ENCODE measurements around the gene HPS4. TPM values are rescaled to one million over a fixed set of nuclear protein-coding genes. Genes with fewer than 3 reads are reported as not detected.

The HPS4 gene
- total RNA-seq, 2 experiments from 2014 or later = 77.4 to 89.6 TPM

- DNase-seq (ENCODE audit: low spot score) = peak; percentile 35
- H3K4me1 ChIP-seq (ENCODE audit: insufficient read depth, low read length, poor library complexity, severe bottlenecking) = peaks cover 63% of the 10 kb centered on the region
- no peaks in the 10 kb centered on the region for H3K9me2 ChIP-seq (ENCODE audit: insufficient read depth, low read length)
- intact Hi-C loops (cut with micrococcal nuclease; ENCODE audit: unreplicated experiment) = no loop called here
- TSS peak; percentile 63 for BruUV-seq (replicated peaks)
- peak overlapping the region; percentile 48; the same call in 1 of the 2 replicates for H2AFZ ChIP-seq (ENCODE audit: low read length)
- TF ChIP-seq, protein P1, sequence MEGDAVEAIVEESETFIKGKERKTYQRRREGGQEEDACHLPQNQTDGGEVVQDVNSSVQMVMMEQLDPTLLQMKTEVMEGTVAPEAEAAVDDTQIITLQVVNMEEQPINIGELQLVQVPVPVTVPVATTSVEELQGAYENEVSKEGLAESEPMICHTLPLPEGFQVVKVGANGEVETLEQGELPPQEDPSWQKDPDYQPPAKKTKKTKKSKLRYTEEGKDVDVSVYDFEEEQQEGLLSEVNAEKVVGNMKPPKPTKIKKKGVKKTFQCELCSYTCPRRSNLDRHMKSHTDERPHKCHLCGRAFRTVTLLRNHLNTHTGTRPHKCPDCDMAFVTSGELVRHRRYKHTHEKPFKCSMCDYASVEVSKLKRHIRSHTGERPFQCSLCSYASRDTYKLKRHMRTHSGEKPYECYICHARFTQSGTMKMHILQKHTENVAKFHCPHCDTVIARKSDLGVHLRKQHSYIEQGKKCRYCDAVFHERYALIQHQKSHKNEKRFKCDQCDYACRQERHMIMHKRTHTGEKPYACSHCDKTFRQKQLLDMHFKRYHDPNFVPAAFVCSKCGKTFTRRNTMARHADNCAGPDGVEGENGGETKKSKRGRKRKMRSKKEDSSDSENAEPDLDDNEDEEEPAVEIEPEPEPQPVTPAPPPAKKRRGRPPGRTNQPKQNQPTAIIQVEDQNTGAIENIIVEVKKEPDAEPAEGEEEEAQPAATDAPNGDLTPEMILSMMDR (conservative IDR thresholded peaks at IDR 0.05; ENCODE audit: low read length) = no peak
- no peak for TF ChIP-seq EZH2phosphoT487 (IDR thresholded peaks at IDR 0.05; ENCODE audit: borderline replicate concordance, low read depth, low read length)
- CTCF ChIA-PET (ENCODE audit: unreplicated experiment) = interaction anchor here (0.6 kb wide), 1 partner anchor 28 kb away, joined by 3 read pairs; no protein-coding TSS in a partner anchor
- peaks cover 69% of the 10 kb centered on the region for H3K79me2 ChIP-seq (ENCODE audit: insufficient read depth, low read depth, low read length)
- peak overlapping the region; percentile 92 for H3K4me2 ChIP-seq (ENCODE audit: low read length)
- H4K20me1 ChIP-seq (ENCODE audit: insufficient read depth, low read length) = peaks cover 7% of the 10 kb centered on the region; the same call in 1 of the 2 replicates
- H3K36me3 ChIP-seq (ENCODE audit: insufficient read depth, low read length) = peaks cover 38% of the 10 kb centered on the region
- POLR2A ChIA-PET = interaction anchor here (1.0 to 6.0 kb wide), 8 partner anchors 8 to 189 kb away, joined by 3 to 34 read pairs (median 6); no protein-coding TSS in a partner anchor
- peak overlapping the region; percentile 95 for H3K27ac ChIP-seq (ENCODE audit: low read depth, low read length, poor library complexity, severe bottlenecking)
- no peaks in the 10 kb centered on the region for H3K9me3 ChIP-seq (ENCODE audit: low read length)
- H3K4me3 ChIP-seq (ENCODE audit: low read depth, low read length, poor library complexity, severe bottlenecking) = peak overlapping the region; percentile 86
These were observed 750 bp upstream of the HPS4 start for GRCh38 chr22:26484360-26484706.

DNA sequence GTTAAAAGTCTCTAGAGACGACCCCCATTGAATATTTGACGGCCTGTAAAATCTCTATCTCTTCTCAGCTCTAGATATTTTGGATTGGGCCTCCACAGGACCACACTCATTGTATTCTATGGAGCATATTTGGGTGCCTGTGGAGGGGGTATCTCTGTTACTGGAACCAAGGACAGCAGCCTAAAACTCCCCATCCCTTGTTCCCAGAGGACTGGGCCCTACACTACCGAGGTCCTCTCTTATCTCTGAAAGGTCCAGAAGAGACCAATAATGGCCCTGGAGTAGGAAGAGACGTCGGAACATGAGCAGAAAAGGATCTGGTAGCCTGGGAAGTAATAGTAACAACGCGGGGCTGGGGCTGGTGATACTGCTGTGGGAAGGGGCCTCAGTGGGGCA, 542 bp downstream of the HPS4 start:
- ChIA-PET POLR2A (interaction anchor here (1.1 to 6.0 kb wide), 8 partner anchors 9 to 190 kb away, joined by 3 to 34 read pairs (median 4); no protein-coding TSS in a partner anchor), CTCF (ENCODE audit: unreplicated experiment) (no interaction called here)
- TSS peak; percentile 41 for BruUV-seq (replicated peaks)
- peaks cover 35% of the 10 kb centered on the region for H3K36me3 ChIP-seq (ENCODE audit: insufficient read depth, low read length)
- H3K27ac ChIP-seq (ENCODE audit: low read depth, low read length, poor library complexity, severe bottlenecking) = peak overlapping the region; percentile 95
- peaks cover 82% of the 10 kb centered on the region for H3K79me2 ChIP-seq (ENCODE audit: insufficient read depth, low read depth, low read length)
- H3K9me2 ChIP-seq (ENCODE audit: insufficient read depth, low read length) = no peaks in the 10 kb centered on the region
- no peak for TF ChIP-seq EZH2phosphoT487 (IDR thresholded peaks at IDR 0.05; ENCODE audit: borderline replicate concordance, low read depth, low read length)
- TF ChIP-seq, protein P1 (conservative IDR thresholded peaks at IDR 0.05; ENCODE audit: low read length) = no peak
- peak overlapping the region; percentile 85 for H3K4me2 ChIP-seq (ENCODE audit: low read length)
- H3K9me3 ChIP-seq (ENCODE audit: low read length) = no peaks in the 10 kb centered on the region
- no peak for DNase-seq (ENCODE audit: low spot score)
- intact Hi-C loops (cut with micrococcal nuclease; ENCODE audit: unreplicated experiment) = no loop called here
- peak overlapping the region; percentile 32; the same call in 1 of the 2 replicates for H2AFZ ChIP-seq (ENCODE audit: low read length)
- peaks cover 7% of the 10 kb centered on the region; the same call in 1 of the 2 replicates for H4K20me1 ChIP-seq (ENCODE audit: insufficient read depth, low read length)
- peaks cover 74% of the 10 kb centered on the region for H3K4me1 ChIP-seq (ENCODE audit: insufficient read depth, low read length, poor library complexity, severe bottlenecking)
- peak overlapping the region; percentile 86 for H3K4me3 ChIP-seq (ENCODE audit: low read depth, low read length, poor library complexity, severe bottlenecking)

GRCh38 chr22:26482161-26482560, 1.4 kb downstream of the HPS4 start:
- peak; percentile 26 for DNase-seq (ENCODE audit: low spot score)
- TF ChIP-seq, protein P1 (conservative IDR thresholded peaks at IDR 0.05; ENCODE audit: low read length) = no peak
- no peak for TF ChIP-seq EZH2phosphoT487 (IDR thresholded peaks at IDR 0.05; ENCODE audit: borderline replicate concordance, low read depth, low read length)
- Histone ChIP-seq H3K4me1 (ENCODE audit: insufficient read depth, low read length, poor library complexity, severe bottlenecking) (peaks cover 78% of the 10 kb centered on the region), H3K79me2 (ENCODE audit: insufficient read depth, low read depth, low read length) (peaks cover 91% of the 10 kb centered on the region), H3K27ac (ENCODE audit: low read depth, low read length, poor library complexity, severe bottlenecking) (peak overlapping the region; percentile 95), H2AFZ (ENCODE audit: low read length) (peak overlapping the region; percentile 1; the same call in 1 of the 2 replicates), H3K9me2 (ENCODE audit: insufficient read depth, low read length) (no peaks in the 10 kb centered on the region), H3K36me3 (ENCODE audit: insufficient read depth, low read length) (peaks cover 35% of the 10 kb centered on the region), H3K9me3 (ENCODE audit: low read length) (no peaks in the 10 kb centered on the region), H4K20me1 (ENCODE audit: insufficient read depth, low read length) (peaks cover 7% of the 10 kb centered on the region; the same call in 1 of the 2 replicates), H3K4me2 (ENCODE audit: low read length) (peak overlapping the region; percentile 85), H3K4me3 (ENCODE audit: low read depth, low read length, poor library complexity, severe bottlenecking) (peak overlapping the region; percentile 86)
- ChIA-PET CTCF (ENCODE audit: unreplicated experiment) (interaction anchor here (0.7 kb wide), 1 partner anchor 160 kb away, joined by 3 read pairs; no protein-coding TSS in a partner anchor), POLR2A (interaction anchor here (0.6 to 6.0 kb wide), 15 partner anchors 9 to 191 kb away, joined by 3 to 34 read pairs (median 3); partner anchors contain the start of gene TFIP11)
- intact Hi-C loops (cut with micrococcal nuclease; ENCODE audit: unreplicated experiment) = no loop called here
- BruUV-seq (replicated peaks) = no TSS peak
